SK-MEL-5 (cell line): Measurements from ENCODE around the gene GTF2H3. TPM values are rescaled to one million over a fixed set of nuclear protein-coding genes. Genes with fewer than 3 reads are reported as not detected.
A peak's percentile ranks its signal among the peaks of the same experiment; 100 is the strongest.
"Not testable (repeated sequence)": the region's sequence is repeated elsewhere in the genome, so short reads cannot be mapped to it uniquely, and the experiment has no call there.

Source experiments
- DNase-seq: peaks from one replicate; pipeline ENCODE4 v3.0.0-alpha.2; 2016; ENCODE audit warnings: low read depth, low spot score
- in situ Hi-C: cut with HindIII; loops from 2 replicates; pipeline ENCODE4 v1.10.0; 2016; ENCODE audit warnings: low sequenced_read_pairs, high pct_unique_total_duplicates, low pct_unique_long_range_greater_than_20kb
- polyA plus RNA-seq, 2 experiments: library from polyadenylated mRNA; depleted of rRNA; stranded (reverse); fragments of >200 nt; gene quantifications; 2 replicates each; pipeline ENCODE4 v1.2.3, GENCODE V29; 2015
- total RNA-seq: library from RNA; depleted of rRNA; stranded (reverse); fragments of >200 nt; shearing (Covaris generic); gene quantifications from 2 replicates; pipeline ENCODE4 v1.2.3, GENCODE V29; 2014; rRNA removed

The GTF2H3 gene
- total RNA-seq = 53.8 and 54.7 TPM in 2 replicates
- 44.3 and 49.1 TPM in 2 replicates for polyA plus RNA-seq (2015; cell fraction: cytosol; rRNA removed)
- 53.6 and 67.0 TPM in 2 replicates for polyA plus RNA-seq (2015; cell fraction: nucleus; rRNA removed)

DNA sequence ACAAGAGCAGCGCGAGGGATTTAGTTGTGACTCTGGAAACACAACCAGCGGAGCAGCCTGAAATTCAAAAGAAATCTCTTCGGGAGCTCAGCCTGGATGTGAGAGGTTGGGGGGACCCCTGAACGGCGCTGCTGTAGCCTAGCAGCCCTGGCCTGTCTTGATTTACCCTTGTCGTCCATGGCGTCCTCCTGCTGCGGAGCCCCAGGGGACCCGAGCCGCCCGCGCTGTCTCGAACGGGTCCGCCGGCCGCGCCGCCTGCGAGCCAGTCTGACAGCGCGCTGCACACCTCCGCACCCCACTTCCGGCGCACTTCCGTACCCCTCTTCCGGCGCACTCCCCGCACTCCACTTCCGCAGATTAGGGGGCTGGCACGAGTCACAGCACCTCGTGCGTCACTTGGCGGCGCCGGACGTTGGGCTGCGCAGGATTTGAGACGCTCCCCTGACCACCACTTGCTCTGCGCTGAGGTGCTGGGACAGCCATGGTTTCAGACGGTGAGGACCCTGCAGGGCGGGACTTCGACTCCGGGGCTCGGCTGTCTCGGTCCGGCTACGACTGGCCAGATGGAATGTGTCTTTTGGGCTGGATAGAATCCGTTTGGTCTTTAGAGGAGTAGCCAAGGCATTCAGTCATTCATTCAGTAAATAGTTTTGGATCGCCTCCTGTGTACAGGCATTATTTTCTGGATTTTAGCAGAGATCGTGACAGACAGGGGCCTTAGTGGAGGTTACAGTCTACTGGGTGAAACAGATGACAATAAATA lies at the start of gene GTF2H3, which contains the start of gene EIF2B1:
TSS of gene GTF2H3 (plus strand) at position 451 of the 763 bp plus-strand sequence. CDS start at position 482, 31 bp downstream.
TSS of gene EIF2B1 (minus strand) at position 308 of the 763 bp plus-strand sequence. CDS start at position 179, 129 bp downstream.
- in situ Hi-C loops = no loop called here
- DNase-seq = peak; percentile 98

DNA sequence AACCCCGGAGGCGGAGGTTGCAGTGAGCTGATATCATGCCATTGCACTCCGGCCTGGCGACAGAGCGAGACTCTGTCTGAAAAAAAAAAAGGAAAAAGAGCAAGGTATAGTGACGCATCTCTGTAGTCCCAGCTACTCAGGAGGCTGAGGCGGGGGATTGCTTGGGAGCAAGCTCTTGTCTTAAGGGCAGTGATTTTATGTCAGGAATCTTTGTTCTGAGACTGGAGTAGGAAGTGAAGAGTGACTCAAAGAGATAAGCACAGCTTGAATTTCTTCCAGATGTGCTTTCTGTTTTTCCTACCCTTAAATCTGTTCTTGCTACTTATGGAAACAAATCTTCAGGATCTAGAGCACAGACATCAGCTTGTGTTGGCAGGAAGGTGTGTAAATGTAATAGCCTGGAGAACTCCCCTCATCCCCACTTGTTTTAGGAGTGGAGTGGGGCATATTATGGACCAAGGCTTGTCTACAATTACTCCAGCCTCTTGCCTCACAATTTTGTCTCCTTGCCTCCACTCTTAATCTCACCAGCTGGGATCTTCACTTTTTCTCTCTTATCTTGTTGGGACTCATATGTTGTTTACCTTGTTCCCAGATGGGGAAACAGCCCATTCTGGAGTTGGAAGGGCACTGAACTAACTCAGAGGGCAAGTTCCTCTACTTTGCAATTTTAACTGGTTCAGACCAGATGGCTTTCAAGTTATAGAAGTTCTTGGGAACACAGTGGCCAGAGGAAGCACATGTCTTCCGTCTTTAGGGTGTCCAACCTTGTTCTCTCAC lies 41.7 kb upstream of the GTF2H3 start:
- no peak for DNase-seq
- in situ Hi-C loops = no loop called here

DNA sequence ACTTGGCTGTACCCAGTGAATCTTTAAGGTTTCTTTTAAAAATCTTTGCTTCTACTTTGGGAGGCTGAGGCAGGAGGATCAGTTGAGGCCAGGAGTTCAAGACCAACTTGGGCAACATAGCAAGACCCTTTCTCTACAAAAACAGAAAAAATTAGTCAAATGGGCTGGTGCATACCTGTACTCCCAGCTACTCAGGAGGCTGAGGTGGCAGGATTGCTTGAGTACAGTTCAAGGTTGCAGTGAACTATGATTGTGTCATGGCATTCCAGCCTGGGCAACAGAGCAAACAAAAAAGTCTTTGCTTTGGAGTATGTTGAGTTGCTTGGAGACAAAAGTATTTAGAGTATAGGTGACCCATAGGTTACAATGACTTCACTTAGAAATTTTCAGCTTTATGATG lies 37.9 kb upstream of the GTF2H3 start:
- DNase-seq = no peak
- in situ Hi-C loops = no loop called here

DNA sequence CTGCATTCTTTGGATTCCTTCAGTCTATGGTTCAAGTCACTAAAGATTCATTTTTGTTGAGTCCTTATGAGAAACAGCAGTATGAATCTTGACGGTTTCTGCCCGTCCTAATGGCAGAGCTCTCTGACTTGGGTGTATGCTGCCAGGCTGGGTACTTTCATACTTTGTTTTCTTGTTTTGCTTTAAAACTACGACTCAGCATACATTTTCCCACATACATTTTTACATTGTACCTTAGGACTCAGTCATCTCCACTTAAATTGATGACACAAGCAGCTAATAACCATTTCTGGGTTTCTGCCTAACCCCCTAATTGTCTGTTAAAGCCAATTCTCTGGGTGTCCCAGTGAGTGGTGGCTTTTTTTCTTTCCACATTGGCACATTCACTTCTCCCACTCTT lies 36.5 kb upstream of the GTF2H3 start:
- DNase-seq = no peak
- in situ Hi-C loops = no loop called here

DNA sequence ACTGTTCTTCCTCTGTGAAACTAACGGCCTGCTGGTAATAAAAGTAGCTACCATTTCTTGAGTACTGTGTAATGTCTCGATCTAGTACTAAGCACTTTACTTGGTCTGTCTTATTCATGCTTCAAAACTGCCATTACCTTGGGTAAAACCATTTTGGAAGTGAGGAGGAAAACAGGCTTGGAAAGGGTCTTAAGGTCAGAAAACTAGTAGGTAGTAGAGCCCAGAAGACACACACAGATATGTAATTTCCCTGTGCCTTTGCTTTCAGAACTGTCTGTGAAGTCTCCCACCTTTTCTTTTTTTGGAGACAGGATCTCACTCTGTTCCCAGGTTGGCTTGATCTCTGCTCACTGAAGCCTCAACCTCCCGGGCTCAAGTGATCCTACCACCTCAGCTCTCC lies 35.1 kb upstream of the GTF2H3 start:
- no peak for DNase-seq
- in situ Hi-C loops = no loop called here

DNA sequence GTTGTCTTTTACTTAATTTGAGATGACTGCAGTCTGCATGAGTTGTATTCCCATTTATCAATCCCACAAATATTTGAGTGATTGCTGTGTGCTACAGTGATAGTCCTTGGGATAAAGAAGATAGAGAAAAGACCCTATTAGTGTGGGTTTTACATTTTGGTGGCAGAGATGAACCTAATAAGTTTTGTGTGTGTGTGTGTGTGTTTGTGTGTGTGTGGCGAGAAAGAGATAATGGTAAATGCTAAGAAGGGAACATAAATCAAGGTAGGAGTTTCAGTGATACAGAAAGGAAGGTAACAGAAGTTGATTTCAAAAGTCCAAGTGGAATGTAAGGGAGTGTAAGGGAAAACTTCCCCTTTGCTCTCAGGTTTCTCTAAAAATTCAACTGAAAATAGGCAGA lies 34.3 kb upstream of the GTF2H3 start:
- no peak for DNase-seq
- in situ Hi-C loops = no loop called here

DNA sequence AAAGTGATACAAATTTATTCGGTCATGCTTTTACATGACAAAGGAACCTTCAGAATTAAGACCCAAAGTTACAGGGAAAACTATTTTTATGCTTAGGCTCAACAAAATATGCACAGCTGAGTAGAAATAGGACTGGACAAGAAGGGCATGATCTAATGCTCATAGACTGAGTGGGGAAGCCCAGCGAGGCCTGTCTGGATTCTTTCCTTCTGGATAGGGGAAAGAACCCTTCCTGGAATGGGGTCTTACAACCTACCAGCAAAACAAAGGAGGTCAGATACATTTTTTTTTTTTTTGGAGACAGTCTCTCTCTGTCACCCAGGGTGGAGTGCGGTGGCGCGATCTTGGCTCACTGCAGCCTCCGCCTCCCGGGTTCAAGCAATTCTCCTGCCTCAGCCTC lies 33.9 kb upstream of the GTF2H3 start:
- no peak for DNase-seq
- in situ Hi-C loops = no loop called here

DNA sequence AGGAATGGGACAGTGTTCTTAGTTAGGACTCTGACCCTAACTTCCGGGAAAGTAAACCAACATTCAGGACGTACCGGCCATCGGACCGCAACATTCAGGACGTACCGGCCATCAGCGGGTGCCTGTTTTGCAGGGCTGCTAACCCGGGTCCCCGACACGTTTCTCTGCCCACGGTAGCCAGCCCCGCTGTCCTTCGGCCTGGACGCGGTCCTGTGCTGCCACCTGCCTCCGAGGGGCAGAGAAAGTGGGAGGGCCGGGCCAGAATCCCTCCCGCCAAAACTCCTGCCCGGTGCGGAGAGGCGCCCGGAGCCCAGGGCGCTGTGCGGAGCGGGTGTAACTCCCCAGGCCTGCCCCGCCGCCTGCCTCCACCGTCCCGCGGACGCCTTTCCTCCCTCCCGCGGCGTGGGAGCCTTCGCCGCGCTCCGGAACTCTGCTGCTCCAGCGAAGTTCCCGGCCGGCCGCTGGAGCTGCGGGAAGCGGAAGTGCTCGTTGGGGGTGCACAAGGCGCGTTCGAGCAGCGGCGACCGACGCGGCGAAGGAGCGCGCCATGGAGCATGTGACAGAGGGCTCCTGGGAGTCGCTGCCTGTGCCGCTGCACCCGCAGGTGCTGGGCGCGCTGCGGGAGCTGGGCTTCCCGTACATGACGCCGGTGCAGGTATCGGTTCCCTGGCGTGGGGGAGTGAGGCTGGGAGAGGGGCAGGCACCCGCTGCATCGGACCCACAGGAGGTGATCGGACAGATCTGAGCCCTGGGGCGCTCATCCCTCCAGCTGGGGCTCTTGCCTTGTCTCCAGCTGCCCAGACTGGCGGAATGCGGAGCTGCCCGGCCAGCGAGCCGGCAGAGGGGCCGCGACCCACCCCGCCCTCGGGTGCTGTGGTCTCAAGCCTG lies 31.8 kb upstream of the GTF2H3 start, which contains the start of gene DDX55:
TSS of gene DDX55 (plus strand) at position 498 of the 888 bp plus-strand sequence. CDS start at position 548, 50 bp downstream.
- DNase-seq = peak; percentile 84
- in situ Hi-C loops = no loop called here

DNA sequence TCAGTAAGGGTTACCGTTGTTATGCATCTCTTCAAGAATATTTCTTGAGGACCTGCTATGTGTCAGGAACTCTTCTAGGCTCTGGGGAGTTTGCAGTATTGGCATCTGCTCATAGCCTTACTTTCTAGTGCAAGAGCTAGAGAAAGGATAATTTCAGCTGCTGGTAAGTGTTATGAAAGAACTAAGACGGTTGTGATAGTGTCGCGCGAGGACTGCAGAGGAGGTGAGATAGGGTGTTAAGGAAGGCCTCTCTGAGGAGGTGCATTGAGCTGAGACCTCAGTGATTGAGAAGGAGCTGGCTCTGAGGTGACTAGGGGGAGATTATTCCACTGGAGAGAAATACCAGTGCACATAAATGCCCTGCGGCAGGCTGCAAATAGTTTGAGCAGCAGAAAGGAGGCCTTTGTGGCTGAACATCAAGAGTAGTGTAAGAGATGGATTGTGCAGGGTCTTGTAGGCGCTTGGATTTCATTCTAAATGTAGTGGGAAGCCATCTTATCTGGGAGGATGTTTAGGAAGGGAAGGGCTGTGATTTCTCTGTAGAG lies 30.9 kb upstream of the GTF2H3 start:
- in situ Hi-C loops = no loop called here
- DNase-seq = peak; percentile 67

DNA sequence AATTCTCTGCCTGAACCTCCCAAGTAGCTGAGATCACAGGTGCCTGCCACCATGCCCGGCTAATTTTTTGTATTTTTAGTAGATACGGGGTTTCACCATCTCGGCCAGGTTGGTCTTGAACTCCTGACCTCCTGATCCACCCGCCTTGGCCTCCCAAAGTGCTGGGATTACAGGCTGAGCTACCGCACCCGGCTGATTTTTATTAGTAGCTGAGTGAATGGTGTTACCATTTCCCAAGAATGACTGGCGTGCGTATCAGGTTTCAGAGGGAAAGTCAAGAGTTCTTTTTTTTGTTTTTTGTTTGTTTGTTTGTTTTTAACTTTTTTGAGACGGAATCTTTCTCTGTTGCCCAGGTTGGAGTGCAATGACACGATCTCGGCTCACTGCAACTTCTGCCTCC lies 30.1 kb upstream of the GTF2H3 start:
- in situ Hi-C loops = not testable (repeated sequence)

DNA sequence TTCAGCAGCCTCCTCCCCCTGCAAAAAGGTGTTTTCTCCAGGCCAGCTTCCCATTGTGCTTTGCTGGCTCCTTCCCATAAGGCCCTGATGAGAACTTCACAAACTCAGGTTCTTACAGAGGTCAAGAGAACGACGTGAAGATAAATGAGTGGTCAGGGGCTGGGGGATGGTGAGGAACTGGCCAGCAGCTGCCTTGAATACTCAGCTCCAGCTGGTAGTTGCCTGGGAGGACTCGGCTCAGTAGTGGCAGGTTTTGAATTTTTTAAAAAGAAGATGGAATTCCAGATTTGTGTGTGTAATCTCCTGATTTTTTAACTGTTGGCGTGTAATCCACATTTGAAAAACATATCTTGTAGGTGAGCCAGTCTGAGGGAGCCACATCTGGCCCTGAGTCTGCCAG lies 25.9 kb upstream of the GTF2H3 start:
- in situ Hi-C loops = no loop called here
- no peak for DNase-seq

More for the DNA sequence above, 30.1 kb upstream of the GTF2H3 start:
- DNase-seq = not testable (repeated sequence)

DNA sequence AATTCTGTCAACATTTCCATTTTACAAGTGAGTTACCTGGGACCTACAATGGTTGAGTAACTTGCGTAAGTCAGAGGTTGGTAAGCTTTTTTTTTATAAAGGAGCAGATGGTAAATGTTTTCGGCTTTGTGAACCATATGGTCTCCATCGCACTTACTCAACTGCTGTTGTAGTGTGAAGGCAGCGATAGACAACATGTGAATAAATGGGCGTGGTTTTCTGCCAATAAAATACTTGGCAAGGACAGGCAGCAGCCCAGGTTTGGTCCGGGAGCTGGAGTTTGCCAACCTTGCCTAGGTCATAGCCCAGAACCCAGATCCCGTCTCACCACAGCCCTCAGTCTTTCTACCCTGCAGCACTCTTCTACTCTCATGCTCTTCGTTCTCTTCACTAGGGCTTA lies 25.4 kb upstream of the GTF2H3 start:
- no peak for DNase-seq
- in situ Hi-C loops = no loop called here

DNA sequence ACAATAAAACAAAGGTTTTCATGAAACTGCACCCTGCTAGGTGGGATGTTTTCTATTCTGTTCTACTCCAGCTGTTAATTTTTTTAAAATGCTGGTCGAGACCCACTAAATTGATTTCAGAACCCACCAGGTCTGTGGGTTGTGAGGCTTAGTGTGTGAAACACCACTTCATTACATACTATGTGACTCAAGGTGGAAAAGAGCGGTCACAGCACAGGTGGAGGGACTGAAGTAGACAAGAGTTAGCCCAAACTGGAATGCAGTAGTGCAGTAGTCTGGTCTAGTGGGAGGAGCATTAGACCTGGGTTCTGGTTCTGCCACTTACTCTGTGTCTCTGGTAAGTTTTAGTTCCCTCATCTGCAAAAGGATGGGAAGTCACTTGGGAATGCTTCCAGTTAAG lies 19.5 kb upstream of the GTF2H3 start:
- in situ Hi-C loops = no loop called here
- no peak for DNase-seq

DNA sequence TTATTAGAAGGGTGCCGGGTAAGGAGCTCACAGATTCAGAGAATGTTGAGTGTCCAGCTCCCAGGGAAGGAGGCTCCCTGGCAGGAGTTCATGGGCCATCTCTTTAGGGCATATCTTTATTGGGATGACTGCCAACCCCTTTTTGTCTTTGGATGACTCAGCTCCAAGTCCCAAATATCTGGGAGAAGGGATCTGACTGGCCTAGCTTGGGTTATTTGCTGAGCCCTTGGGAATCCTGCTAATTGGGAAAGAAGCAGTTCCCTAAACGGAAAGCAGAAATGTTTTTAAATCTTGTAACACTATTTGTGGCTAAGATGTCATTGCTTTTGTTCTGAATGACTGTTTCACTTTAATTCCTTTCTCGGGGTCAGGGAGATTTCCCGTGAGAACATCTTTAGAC lies 19.1 kb upstream of the GTF2H3 start:
- in situ Hi-C loops = no loop called here
- DNase-seq = no peak

DNA sequence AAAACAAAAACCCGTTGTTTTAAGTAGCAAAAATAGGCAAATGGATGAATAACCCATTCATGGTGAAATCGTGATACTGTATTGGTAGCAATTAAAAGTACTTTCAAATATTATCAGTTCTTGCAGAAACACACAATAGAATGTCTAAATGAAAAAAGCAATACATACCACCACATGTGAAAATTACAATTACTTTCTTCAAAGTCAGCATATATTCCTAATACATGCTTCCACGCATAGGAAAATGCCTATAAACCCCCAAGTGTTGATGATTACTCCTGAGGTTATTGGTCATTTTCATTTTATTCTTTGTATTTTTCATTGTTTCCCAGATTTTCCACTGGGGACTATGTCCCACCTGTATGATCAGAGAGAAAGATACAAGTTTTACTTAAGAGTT lies 16.5 kb upstream of the GTF2H3 start:
- DNase-seq = no peak
- in situ Hi-C loops = no loop called here

DNA sequence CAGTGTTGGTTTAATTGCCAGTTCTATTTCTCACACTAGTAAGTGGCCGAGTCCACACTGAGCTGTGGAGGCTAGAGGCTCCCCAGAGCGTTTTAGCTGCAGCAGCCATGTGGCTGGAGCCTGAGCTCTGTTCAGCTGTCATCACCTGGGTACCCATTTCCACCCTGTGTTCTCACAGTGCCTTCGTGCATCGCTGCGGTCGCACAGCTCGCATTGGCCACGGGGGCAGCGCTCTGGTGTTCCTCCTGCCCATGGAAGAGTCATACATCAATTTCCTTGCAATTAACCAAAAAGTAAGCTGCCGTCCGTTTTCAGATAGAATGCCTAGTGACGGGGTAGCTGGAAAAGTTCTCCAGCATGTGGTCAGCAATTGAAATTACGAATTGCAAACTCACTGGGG lies 16.0 kb upstream of the GTF2H3 start:
- in situ Hi-C loops = no loop called here
- DNase-seq = no peak

DNA sequence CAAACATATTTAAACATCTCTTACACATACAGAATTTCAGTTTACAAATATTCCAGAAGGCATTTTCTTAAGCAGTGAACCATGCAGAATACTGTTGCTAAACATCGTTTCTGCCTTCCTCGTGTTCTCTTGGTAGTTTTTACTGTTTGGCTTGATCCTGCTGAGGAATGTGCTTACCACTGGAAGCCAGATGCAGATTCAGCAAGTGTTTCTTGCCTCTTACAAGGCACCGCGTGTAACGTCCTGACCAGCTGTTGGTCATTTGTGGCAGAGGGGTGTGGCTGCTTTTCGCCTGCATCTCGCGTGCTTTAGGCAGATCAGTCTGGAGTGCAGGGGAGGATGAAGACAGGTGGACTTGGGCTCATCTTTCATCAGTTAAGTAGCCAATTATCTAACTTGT lies 12.5 kb upstream of the GTF2H3 start:
- in situ Hi-C loops = no loop called here

More for the DNA sequence above, 12.5 kb upstream of the GTF2H3 start:
- DNase-seq = no peak
